WI38 (cell line): Measurements from ENCODE around the gene NFASC.

ENCODE experiments used
- H3K4me3 ChIP-seq: 2 replicates; pipeline ENCODE4 v1.5.1; 2011; ENCODE audit warnings: low read depth, mild to moderate bottlenecking, control low read depth, low read length
- CTCF ChIP-seq: IDR thresholded peaks from 2 replicates; pipeline ENCODE4 v1.5.1; 2012; ENCODE audit warnings: low read depth, mild to moderate bottlenecking, control low read depth, low read length

Gene NFASC

GRCh38 chr1:204894606-204895005, 23.9 kb downstream of the NFASC start:
- no peak overlapping the region for H3K4me3 ChIP-seq
- no peak for TF ChIP-seq CTCF

GRCh38 chr1:204896023-204896422, 25.4 kb downstream of the NFASC start:
- H3K4me3 ChIP-seq = no peak overlapping the region
- TF ChIP-seq CTCF = no peak

- no peak for TF ChIP-seq CTCF
- no peak overlapping the region for H3K4me3 ChIP-seq
These were observed 26.3 kb downstream of the NFASC start for GRCh38 chr1:204896787-204897469.

- no peak for TF ChIP-seq CTCF
- H3K4me3 ChIP-seq = no peak overlapping the region
These were observed 30.1 kb downstream of the NFASC start for GRCh38 chr1:204900721-204901120.

- no peak overlapping the region for H3K4me3 ChIP-seq
- no peak for TF ChIP-seq CTCF
These were observed 32.0 kb downstream of the NFASC start for GRCh38 chr1:204902671-204903070.

GRCh38 chr1:204904228-204904810, 33.7 kb downstream of the NFASC start:
- TF ChIP-seq CTCF = no peak
- no peak overlapping the region for H3K4me3 ChIP-seq

- no peak for TF ChIP-seq CTCF
- no peak overlapping the region for H3K4me3 ChIP-seq
These were observed 38.4 kb downstream of the NFASC start for GRCh38 chr1:204909109-204909508.
